HG03460 (cell line): Measurements from ENCODE around the gene UROC1.

ENCODE experiments used
- ATAC-seq: cut with Tn5 transposase; IDR thresholded peaks from one replicate; pipeline ENCODE4 v1.9.1; 2021; ENCODE audit not compliant: unreplicated experiment

Gene UROC1

GRCh38 chr3:126481808-126482502 lies 35.6 kb downstream of the UROC1 start:
- no peak for ATAC-seq

GRCh38 chr3:126480861-126481260 lies 36.7 kb downstream of the UROC1 start:
- no peak for ATAC-seq

GRCh38 chr3:126480206-126480605 lies 37.4 kb downstream of the UROC1 start:
- no peak for ATAC-seq

DNA sequence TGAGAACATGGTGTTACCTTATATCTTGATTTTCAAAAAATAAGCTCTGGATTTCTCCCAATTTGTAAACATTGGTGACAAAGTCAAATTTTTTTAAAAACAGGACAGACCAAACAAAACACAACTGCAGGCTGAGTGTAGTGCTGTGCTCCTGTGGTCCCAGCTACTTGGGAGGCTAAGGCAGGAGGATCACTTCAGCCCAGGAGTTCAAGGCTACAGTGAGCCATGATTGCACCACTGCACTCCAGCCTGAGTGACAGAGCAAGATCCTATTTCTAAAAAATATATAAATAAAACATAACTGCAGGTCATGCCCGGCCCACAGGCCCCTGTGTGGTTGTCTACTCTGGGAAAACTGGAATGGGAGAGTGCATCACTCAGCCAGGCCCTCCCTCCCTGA lies 37.9 kb downstream of the UROC1 start:
- ATAC-seq: no peak

GRCh38 chr3:126478581-126479310 lies 38.8 kb downstream of the UROC1 start:
- ATAC-seq: no peak

DNA sequence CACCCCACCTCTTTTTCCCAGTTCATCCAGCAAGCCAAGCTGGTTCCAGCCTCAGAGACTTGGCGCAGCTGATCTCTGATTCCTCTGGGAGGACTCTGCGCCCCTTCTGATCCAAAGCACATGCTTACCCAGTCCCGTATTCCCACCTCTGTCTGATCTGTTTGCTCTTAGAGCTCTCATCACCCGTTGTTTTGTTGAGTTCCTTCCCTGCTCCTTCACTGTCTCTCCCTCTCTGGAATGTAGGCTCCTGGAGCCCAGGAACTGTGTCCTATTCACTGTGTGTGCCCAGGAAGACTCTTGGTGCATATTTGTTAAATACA lies 40.6 kb downstream of the UROC1 start:
- ATAC-seq: no peak

DNA sequence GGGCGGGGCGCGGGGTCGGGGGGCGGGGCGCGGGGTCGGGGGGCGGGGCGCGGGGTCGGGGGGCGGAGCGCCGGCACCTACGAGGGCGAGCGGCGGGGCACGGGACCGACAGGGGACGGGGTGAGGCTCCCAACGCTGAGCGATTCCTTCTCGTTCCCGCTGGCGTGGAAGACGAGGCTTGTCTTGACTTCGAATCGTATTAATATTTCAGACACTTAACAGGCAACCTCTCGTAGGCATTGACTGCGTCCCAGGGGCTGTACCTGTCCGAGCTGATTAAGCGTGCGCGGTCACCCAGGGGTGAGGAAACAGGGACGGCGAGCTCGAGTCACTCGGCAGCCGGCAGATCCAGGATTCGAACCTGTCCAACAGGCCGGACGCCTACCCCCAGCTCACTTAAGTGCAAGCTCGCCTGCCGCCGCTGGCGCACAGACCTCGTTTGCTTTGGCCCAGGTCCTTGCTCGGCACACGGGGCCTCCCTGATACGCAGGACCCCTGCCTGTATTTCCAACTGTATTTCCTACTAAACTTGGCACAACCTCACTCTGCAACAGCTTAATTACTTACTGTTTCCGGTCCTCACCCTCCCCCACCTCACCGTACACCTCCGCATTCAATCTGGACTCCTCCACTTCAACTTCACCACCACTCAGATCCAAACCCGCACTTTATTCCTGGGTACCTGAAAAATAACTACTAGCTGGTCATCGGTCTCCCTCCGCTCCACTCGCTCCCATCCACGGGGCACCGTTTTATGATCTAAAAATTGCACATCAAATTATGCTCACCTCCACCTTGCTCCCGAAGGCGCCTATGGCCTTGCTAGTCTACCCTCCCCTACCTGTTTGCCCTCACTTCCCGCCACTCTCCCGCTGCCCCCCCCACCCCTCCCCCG lies 41.2 kb downstream of the UROC1 start:
- ATAC-seq: peak; percentile 26

DNA sequence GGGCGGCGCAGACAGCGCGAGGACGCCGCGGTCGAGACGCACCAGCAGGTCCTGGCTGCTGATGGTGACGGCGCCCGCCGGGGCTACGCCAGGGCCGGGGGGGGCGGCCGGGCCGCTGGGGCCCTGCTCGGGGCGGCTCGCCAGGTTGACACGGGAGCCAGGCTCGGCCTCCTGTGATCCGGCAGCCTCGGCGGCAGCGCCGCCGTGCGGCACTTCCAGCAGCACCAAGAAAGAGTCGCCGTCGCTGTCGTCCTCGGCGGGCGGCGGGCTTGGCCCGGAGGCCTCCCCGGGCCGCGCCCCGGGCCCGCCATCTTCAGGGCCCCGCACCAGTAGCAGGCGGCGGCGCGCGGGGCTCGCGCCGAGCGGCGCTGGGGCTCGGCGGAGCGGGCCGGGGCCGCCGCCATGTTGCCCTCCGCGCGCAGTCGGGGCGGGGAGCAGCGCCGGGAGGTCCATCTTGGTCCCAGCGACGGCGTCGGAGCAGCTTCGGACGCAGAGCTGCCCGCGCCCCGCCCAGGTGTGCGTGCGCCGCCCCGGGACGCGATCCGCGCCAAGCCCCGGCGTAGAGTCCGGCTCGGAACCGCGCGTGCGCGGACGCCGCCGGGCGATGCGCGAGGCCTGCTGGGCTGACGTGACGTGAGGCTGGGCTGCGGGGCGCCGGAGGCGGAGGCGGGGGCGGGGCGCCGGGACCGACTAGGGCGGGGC lies 42.0 kb downstream of the UROC1 start, which contains the start of gene ZXDC:
Gene ZXDC (minus strand): TSS at position 479 of the 702 bp plus-strand sequence. CDS start 26 bp downstream, at position 453.
- ATAC-seq: peak; percentile 73

GRCh38 chr3:126474498-126475412 lies 42.8 kb downstream of the UROC1 start:
- ATAC-seq: peak; percentile 23

GRCh38 chr3:126473292-126474168 lies 44.0 kb downstream of the UROC1 start:
- ATAC-seq: no peak

GRCh38 chr3:126472277-126473006 lies 45.1 kb downstream of the UROC1 start:
- ATAC-seq: no peak

GRCh38 chr3:126469479-126469878 lies 48.1 kb downstream of the UROC1 start:
- ATAC-seq: no peak

DNA sequence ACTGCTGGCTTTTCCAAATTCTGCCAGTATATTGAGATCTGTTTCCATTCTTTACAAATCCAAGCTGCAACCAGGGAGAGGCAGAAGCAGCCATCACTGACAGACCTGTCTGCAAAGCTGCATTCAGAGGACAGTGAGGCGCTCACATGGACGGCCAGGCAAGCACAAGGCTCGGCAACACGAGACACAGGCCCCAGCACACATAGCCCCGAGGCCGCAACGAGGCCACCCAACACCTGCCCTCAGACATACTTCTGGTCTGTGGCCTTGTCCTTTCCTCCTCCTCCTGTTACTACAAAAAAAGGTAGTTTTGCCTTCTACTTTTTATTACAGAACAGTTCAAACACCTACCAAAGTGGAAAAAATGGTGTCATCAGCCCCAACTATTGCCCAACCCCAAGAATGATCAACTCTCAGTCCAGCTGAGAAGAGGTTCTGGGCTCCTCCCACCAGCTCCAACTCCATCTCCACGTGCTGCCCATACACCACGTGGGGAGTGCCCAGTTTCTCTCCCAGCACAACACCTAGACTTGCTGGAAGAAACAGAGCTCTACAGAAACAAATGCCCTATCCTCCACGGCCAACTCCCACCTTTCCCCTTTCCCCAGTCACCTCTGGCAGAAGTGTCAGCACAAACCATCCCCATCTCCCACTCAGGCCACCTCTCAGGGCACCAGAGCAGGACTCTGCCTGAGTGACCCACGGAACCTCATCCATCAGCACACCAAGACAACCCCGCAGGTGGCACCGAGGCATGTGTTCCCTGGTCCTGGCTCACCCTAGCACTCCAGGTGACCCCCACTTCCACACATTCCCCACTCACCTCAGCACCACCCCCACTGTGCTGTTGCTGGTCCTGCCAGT lies 49.3 kb downstream of the UROC1 start:
- ATAC-seq: no peak

DNA sequence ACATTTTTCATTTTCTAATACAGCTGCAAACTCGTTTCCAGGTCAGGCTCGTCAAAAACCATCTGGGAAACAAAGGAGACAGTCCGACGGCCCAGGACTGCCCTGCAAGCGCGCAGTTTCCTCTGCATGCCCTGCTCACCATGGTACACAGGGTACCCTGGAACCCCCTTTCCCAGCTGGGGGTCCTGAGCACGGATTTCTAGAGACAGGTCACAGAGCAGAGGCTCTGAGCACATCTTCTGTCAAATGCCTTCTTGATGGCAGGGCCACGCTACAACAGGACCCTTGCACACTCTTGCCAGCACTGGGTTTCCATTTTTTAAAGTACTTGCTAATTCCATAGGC lies 50.0 kb downstream of the UROC1 start:
- no peak for ATAC-seq

DNA sequence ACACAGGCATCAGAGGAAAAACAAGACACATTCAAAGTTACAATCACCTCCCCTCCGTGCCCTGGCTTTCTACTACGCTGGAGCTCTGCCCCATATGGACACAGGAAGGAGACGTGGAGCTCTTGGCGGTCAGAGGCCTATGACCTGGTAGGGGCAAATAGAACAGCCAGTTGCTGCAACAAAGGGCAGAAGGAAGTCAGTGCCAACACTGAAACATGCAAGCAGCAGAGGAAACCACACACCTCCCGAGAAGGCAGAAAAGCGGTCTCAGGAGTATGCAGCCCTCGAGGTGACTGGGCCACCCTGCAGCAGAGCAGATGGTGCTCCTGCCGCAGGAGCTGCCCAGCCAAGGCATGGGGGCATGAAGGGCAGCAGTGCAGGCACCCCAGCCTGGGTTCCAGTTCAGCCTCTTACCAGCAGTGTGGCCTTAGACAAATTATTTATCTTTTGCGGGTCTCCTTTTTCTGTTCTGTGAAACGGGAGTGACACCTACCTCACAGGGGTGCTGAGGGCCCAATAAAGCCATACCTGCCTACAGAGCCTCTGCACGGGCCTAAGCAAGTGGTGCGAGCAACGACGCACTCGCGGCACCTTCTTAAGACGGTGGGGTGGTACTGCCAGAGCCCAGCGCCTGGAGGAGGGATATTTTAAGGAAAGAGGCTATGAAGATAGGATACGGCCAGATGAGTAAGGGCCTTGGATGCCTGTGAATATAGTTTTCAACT lies 50.5 kb downstream of the UROC1 start:
- ATAC-seq: no peak

DNA sequence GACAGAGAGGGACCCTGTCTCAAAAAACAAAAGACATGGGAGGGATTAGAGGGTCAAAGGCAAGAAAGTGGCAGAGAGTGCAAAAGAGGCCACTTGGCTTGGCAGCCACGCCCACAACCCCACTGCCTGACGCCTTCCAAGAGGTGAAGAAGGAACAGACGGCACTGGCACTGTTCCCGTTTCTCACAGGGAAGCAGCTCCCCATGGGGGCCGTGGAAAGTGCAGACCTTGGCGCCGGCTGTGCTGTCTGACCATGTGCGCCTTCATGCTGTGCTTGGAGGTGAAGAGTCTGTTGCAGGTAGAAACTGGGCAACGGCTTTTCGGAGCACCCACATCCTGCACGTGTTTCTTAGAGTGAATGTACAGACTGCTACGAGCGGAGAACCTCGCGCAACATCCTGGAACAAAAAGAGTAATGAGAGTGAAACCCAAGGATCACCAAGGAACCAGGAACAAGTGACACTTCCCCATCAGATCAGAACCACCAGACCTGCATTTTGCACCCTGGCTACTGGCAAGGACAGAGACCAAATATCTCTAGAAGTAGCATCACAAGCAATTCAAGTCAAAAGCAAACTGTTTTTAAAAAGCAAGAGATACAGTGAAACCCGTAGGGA lies 51.5 kb downstream of the UROC1 start:
- no peak for ATAC-seq
